Stimulated activated CD4-positive, alpha-beta T cell treated with anti-CD3 and anti-CD28 coated beads, Interleukin-4, amount 100 ng/mL, for 4 hours (primary cell): ENCODE data around the gene ZSCAN9.

Source experiments
- DNase-seq, 2 experiments: peaks; one replicate each; pipeline ENCODE4 v3.0.0-alpha.2; 2020

ZSCAN9 gene

DNA sequence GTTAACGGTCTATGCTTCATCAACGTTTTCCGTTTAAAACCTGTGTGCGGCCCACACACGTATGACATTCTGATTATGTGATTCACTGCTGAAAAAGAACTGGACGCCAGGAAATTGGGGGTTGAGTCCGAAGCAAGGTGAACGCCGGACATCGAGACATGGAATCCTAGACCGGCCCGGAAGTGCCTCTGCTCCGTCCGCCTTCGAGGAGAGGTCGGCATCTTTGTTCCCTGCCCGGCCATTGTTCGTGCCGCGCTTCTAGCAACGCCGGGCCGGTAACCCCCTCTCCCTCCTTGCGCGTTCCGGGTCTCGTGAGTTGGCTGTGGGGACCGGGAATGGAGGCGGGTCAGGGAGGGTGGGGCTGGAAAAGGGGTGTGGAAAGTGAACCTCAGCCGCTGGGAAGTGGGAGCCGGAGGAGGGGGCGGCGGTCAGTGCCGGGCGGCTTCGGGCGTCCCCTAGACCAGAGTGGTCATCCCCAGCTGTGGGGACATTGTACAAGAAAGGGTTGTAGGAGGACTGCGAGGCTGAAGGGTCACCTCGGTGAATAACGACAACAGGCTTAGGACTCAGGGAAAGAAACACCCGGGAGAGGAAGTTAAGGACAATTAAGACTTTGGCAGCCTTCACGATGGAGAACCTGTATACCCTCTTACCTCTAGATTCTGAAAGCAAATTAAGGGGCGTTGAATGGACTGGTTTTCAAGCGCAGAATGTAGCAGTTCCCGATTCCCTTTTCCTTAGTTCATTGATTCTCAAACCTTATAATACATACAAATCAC lies at the start of gene ZSCAN9:
Gene ZSCAN9 (plus strand): TSS at position 220 of the 779 bp plus-strand sequence. CDS start 1,810 bp downstream, outside the sequence.
- peak in 1 of 2 experiments; percentile 42 for DNase-seq

DNA sequence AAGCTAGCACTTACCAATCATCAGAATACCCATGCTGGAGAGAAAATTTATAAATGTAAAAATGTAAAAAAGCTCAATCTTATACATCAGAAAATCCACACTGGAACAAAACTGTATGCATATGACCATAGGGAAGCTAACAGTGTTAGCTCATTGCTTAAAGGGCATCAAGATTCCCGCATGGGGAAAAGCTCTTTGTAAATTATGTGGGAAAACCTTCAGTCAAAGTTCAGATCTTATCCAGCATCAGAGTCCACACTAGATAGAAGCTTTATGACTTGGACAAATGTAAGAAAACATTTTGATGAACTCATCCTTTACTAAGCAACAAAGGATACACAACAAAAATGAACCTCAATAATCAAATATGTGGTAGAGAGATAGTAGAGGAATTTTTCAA lies 48.7 kb upstream of the ZSCAN9 start:
- DNase-seq: no peak

DNA sequence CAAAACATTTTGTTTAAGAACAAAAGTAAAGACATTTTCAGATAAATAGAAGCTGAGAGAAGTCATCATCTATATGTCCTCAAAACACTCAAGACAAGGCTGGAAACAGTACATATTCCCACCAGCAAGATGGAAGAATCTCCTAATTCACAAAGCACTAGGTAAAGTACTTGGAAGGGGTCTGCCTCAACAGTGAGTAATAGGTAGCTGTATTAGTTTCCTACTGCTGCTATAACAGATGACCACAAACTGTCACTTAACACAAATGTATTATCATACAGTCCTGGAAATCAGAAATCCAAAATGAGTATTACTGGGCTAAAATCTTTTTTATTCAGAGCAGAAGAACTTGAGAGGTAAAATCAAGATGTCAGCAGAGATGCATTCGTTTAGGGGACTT lies 42.8 kb upstream of the ZSCAN9 start:
- DNase-seq: no peak

DNA sequence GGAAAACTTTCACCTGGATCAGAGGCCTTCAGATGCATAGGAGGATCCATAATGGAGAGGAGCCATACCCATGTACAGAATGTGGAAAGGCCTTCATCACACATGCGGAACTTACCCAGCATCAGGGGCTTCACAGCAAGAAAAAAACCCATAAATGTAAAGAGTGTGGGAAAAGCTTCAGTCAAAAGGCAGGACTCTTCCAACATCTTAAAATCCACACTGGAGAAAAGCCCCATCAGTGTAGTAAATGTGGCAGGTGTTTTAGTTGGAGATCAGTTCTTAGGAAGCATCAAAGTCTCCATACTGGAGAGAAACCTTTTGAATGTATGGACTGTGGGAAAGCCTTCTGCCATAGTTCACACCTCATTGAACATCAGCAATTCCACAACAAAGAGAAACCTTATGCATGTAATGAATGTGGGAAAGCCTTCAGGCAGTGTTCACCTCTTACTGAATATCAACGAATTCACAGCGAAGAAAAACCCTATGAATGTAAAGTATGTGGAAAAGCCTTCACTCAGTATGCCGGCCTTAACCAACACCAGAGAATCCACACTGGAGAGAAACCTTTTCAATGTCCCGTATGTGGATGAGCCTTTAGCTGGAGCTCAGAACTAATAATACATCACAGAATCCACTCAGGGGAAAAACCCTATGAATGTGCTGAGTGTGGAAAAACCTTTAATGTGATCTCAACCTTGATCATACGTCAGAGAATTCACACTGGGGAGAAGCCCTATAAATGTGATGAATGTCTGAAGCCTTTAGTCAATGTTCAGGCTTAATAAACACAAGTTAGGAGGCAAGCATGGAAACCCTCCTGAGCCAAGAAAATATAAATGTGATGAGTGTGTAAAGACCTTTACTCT lies 36.7 kb upstream of the ZSCAN9 start:
- no peak for DNase-seq

DNA sequence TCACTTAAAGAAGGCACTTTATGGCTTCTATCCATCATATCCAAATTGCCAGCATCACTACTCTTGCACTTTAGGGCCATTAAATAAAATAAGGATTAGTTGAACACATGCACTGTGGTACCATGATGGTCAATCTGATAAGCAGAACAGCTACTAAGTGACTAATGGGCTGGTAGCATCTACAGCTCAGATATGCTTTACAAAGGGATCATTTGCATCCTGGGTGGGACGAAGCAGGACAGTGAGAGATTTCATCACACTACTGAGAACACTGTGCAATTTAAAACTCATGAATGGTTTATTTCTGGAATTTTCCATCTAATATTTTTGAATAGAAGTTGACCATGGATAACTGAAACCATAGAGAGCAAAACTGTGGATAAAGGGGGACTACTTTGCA lies 25.1 kb upstream of the ZSCAN9 start:
- no peak for DNase-seq

DNA sequence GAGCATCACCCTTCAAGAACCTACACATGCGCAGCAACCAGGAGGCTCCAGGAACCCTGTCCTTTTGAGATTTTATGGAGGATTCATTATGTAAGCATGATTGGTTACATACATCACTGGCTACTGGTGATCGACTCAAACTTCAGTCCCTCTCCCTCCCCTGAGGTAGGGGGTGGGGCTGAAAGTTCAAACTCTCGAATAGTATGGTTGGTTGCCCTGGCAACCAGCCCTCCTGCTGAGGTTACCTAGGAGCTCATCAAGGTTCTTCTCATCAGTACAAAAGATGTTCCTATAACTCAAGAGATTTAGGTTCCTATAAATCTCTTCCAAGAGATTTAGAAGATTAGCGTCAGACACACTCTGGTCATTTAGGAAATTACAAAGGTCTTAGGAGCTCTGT lies 21.9 kb upstream of the ZSCAN9 start:
- DNase-seq: no peak

DNA sequence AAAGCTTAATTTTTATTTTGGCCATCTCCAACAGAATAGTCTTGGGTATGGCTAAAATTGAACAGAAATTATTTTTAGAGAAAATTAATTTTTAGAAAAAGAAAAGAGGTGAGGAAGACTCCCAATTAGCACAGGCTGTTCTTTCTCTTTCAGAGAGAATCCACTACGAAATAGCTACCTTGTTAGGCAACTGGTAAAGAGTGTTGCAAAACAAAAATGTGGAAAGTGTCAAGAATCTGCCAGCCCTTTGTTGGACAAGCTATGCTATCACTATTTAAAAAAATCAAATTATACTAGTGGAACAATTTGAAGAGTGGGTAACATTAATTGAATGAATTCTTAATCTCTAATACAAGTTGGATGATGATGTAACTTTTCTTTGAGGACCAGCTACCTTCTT lies 19.2 kb upstream of the ZSCAN9 start:
- no peak for DNase-seq

DNA sequence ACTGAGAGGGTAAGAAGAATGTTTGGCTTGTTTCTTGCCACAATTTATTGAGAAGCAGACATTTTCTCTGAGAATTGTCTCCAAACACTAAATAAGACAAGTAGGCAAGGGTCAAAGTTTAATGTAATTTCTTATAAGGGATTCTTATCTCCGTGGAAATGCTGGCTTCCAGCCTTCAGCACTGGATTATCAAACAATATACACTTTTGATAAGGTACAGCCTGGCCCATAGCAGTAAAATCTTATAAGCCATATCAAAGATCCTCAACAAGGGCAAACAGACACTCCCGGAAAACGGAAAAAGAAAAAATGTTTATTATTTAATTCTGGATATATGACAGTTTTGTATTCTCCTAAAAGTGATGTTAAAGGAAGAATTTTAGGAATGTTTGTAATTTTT lies 18.5 kb upstream of the ZSCAN9 start:
- DNase-seq: no peak

DNA sequence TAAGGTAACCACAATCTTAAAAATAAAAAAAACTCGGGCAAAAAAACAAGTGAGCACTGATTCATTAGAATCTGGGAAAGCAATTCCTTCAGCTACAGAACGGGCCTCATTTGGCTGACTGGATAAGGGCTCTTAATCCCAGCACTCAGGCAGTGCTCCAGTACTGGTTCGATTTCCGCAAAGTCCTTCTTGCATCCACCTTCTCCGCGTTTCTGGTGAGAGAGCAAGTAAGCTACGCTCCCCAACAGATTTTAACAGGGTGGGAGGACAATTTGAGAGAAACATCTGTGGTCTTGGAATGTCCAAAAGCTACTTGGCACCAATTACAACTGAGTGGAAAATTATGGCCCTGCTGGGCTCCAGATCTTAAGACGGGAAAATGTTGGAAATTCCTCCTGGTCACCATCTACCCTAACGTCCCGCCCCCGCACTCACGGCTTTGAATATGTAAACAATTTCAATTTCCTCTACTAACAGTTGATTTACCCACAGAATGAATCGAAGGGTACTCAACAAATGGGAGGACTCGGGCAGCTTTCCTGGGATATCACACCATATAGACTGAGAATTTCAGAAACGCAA lies 18.1 kb upstream of the ZSCAN9 start:
- no peak for DNase-seq

DNA sequence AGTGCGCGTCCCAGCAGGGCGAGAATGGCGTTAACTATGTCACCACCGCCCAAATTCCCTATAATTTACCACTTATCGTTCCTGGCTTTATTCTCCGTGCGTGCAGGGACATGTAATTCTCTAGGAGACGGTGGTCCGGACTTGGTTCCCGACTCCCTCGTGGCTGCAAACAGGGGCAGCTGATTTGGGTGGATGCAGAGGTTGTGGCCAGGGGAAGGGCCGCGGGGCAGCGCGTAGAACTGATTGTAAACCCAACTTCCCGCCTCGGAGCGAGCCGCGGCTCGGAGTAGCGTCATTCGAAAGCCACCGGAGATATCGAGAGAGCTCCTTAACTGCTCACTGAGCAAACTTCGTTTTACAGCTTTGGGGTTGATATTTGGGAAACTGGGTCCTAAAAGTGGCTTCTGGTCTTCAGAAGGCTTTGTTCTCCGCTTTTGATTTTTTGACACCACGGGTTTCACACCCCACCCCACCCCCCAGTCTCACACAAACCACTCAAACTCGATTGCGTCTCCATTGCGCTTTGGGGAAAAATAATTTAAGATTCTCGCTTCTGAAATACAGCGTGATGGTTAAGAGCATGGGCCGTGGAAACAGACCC lies 17.5 kb upstream of the ZSCAN9 start:
- no peak for DNase-seq

DNA sequence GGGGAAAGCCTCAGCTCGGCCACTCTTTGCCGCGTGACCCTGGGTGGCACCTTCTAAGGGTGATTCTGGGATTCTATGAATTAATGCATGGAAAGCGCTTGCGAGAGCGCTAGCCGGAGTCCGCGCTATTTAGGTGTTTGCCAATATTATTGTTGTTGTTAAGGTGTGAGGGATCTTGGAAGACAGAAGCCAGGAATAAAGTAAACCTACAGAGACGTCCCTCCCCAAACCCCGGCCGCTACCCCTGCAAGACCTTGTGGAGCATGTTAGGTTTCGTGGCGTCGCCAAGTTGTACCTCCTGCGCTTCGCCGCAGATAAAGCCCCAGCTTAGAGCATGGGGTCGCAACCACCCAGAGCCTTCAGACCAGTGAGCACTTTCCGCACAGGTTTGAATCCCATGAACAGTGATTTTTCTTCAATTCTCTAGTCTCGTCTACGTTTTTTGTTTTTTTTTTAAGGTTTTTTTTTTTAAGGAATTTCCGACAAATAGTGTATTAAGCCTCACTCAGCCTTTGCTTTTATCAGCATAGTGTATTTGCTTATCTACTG lies 16.9 kb upstream of the ZSCAN9 start:
- DNase-seq: no peak

DNA sequence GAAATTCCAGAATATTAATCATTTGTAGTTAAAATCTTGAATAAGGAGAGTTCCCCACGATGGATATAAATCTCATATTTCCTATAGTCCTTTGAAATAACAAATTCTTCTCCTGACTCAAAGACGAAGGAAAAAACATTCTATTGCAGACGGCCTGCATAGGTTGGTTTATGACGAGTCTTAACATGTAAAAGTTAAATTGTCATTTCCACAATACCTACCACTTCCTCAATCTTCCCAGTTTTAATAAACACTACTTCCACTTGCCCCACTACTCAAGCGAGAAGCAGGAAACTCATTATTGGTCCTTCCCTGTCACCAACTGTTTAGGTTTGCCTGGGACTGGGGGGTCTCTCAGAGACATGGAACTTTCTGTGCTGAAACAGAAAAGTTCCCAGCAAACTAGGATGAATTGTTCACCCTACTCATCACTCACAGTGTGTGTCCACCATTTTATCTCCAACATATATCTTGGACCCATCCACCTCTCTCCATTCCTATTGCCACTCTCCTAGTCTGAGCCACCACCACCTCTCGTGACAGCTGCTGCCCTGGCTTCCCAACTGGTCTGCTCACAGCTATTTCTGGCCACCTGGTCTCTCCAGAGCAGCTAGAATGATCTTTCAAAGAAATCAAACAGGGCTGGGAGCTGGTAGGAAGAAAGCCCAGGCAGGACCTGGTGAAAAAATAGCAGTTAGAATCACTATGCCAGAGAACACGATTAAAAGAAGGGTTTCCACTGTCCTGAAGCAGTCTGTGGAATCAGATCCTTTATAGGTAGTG lies 15.1 kb upstream of the ZSCAN9 start:
- DNase-seq: no peak

DNA sequence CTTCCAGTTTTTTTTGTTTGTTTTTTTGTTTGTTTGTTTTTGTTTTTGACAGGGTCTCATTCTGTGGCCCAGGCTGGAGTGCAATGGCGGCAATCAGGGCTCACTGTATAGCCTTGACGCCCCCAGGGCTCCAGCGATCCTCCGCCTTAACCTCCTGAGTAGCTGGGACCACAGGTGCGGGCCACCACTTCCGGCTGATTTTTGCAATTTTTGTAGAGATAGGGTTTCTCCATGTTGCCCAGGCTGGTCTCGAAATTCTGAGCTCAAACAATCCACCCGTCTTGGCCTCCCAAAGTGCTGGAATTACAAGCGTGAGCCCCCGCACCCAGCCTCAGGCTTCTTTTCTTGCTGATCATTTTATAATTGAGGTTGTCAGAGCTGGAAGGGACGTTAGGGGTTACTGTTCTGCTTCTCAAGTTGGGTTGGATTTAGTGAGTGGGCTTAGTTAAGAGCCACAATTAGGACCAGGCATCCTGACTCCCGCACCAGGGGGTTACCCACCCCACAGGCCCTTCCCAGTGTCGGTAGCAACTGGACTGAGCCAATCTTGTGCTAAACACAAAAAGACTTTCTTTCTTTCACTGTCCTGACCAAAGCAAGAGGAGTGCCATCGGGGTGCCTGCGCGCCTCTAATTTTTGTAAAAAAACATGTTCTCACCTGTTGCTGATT lies 13.1 kb upstream of the ZSCAN9 start:
- DNase-seq: no peak

DNA sequence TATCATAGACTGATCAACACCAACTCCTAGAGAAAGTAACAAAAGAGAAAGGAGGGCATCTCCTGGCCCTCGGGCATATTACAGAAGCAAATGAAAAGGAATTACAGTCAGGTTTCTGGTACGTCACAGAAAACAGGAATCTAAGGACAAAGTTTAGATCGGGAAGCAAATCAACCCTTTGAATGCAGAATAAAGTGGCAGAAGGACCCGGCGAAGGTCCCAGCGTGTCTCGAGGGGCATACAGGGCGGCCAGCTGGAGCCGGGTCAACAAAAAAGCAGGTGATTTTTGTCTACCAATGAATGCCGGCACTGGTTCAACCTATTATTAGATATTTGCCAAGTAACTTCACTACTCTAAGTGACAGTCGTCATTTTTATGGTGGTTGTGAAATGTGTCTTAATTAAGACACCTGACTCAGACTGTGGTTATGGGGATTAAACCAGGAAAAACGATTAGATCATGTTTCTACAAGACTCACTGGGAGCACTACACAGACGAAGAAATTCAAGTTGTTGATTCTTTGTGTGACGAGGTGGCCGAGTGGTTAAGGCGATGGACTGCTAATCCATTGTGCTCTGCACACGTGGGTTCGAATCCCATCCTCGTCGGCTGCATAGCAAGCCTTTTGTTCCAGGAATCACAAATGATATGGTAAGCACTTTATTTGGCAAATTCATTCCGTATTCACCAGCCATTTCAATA lies 12.4 kb upstream of the ZSCAN9 start:
- peak in 1 of 2 experiments; percentile 51 for DNase-seq

DNA sequence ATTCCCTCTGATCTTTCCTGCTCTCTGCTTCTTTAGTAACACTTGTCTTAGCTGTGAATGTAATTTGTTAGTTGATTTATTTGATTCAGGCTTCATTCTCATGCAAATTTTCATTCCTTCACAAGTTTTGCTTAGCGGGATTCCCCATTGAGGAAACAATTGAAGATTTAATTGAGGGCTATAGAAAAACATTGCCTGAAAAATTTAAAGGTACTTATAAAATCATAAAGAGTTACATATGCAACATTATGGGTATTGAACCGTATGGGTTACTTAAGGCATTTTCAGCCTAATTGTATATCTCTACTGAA lies 11.9 kb upstream of the ZSCAN9 start:
- DNase-seq: no peak

DNA sequence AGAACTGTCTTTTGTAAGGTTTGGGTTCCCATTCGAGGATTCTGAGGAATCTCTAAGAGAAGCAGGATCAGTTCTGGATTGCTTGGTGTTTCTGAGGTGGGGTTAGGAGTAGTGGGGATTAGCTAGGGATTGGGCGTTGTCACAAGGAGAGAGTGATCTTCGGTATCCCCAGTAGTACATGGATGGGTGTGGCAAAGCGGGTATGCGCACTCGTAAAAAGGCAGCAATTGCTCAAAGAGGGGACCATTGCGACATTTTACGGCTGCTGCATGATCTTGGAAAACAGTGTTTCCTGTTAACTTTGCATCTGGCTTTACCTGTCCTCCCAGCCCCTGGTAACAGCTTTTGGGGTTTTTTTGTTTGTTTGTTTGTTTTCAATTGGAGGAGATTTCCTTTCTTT lies 9.7 kb upstream of the ZSCAN9 start:
- DNase-seq: no peak

DNA sequence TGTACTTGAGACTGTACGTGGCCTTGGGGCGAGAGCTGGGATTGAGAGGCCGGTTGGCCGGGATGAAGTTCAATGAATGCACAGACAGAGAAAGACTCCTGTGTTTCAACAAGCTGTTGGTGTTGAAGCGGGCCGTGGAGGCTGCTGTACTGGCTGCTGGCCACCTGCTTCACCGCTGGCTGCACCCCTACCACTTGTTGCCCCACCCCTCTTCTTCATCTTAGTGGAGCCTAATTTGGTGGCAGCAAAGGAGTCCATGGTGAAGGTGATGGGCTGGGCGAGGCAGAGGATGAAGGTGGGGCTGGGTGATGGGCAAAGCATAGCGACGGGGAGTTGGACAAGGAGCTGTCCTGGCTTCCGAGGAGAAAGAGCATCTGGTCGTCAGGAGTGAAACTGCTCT lies 7.2 kb upstream of the ZSCAN9 start:
- DNase-seq: no peak

DNA sequence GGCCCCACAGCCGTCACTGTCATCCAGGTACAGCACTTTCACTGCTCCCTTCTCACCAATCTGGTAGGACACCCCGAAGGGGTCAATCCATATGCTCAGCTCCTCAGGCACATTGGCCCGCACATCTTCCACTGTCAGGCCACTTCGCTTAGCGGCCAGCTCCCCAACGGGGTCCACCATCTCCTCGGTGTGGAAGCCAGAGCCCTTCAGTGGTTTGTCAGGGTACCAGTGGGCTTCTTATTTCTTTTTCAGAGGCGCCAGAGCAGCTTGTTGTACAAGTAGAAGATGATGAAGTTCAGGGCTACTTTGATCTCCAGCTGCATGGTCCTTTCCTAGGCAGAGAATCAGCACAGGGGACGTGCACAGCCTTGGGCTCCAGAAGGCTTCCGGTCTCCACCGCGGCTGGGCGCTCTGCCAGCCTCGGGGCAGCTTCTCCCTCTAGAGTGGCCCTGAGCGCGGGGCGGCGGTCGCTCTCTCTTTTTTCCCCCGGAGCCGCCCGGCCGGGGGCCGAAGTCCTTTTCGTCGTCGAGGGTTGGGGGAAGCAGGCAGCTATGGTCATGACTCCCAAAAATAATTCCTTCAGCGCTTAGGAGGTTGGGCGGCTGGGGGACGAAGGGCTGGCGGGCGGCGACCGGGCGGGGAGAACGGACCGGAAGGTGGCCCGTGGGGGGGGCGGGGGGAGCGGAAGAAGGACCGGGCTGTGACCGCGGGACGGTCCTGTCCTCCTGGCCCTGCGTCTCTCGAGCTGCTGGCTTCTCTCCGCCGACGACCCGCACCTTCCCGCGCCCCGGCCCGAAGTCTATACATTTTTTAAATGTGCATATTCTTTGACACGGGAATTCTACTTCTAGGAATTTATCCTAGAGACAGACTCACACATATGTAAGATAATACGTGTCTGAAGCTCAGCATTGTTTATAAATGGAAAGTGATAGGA lies 6.5 kb upstream of the ZSCAN9 start:
- peak in 1 of 2 experiments; percentile 31 for DNase-seq

DNA sequence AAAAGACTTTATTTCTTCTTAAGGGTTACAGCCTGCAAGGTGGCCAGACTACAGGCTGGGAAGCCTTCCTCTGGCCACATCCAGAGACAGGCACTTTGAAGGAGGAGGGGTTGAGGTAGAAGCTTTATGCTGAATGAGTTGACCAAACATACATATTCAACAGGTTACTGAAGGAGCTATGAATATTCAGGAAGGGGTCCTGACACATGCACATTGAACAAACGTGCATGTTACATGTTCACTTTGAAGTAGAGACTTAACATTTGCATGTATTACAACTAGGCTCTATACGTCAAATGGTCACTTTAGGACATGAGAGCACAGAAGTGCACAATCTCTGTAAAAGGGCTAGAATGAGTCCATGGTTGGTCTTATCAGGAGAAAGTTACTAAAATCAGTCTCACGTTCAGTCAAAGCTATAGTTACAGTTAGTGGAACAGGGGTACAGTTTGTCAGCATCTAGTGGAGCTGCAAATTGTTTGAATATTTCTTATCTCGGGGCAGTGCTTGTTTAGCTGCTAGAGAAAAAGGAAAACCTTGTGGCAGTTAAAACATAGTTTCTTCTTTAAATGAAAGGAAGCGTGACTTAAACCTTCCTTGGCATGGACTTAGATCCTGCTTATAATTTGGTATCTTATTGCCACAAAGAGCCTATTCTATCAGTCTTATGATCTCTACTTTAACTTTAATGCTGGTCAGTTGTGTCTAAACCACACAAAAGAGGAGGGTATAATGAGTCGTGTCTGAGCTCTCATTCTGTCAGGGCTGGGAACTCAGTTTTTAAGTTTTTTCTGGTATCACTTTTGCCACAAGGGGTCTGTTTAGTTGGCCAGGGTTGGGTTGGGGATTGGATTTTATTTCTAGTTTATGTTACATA lies 4.6 kb upstream of the ZSCAN9 start:
- DNase-seq: no peak
